RWPE2 (cell line): ENCODE data around the gene ECE1.

Experiments used
- ATAC-seq: fragments of 200-7000 bp; cut with Tn5 transposase; 3 replicates; pipeline ENCODE4 v1.9.1; 2021; ENCODE audit warnings: low read depth
- DNase-seq: peaks from one replicate; pipeline ENCODE4 v3.0.0-alpha.2; 2020; ENCODE audit warnings: low spot score
- H3K27ac ChIP-seq: fragments of 450-650 bp; 2 replicates; pipeline ENCODE4 v1.5.1; 2017; ENCODE audit warnings: mild to moderate bottlenecking; ENCODE audit not compliant: poor library complexity, severe bottlenecking
- H3K27me3 ChIP-seq: fragments of 250-450 bp; sonication (Bioruptor Pico); 2 replicates; pipeline ENCODE4 v1.5.1; 2021; ENCODE audit warnings: mild to moderate bottlenecking, moderate library complexity; ENCODE audit not compliant: insufficient read depth, poor library complexity, severe bottlenecking
- H3K36me3 ChIP-seq: fragments of 250-450 bp; sonication (Bioruptor Pico); 2 replicates; pipeline ENCODE4 v1.5.1; 2020; ENCODE audit warnings: low read depth, mild to moderate bottlenecking, moderate library complexity
- H3K4me1 ChIP-seq: fragments of 250-450 bp; sonication (Bioruptor Pico); 2 replicates; pipeline ENCODE4 v1.5.1; 2021; ENCODE audit warnings: mild to moderate bottlenecking, moderate library complexity; ENCODE audit not compliant: insufficient read depth, poor library complexity, severe bottlenecking
- H3K4me3 ChIP-seq: fragments of 250-450 bp; sonication (Bioruptor Pico); 2 replicates; pipeline ENCODE4 v1.5.1; 2021; ENCODE audit warnings: mild to moderate bottlenecking, moderate library complexity; ENCODE audit not compliant: severe bottlenecking
- H3K9me3 ChIP-seq: fragments of 250-450 bp; sonication (Bioruptor Pico); 2 replicates; pipeline ENCODE4 v1.5.1; 2021; ENCODE audit warnings: mild to moderate bottlenecking, moderate library complexity; ENCODE audit not compliant: severe bottlenecking
- CTCF ChIP-seq: fragments of 450-650 bp; IDR thresholded peaks from one replicate; pipeline ENCODE4 v1.5.1; 2017; ENCODE audit warnings: mild to moderate bottlenecking, moderate library complexity; ENCODE audit not compliant: poor library complexity, severe bottlenecking

ECE1 gene

DNA sequence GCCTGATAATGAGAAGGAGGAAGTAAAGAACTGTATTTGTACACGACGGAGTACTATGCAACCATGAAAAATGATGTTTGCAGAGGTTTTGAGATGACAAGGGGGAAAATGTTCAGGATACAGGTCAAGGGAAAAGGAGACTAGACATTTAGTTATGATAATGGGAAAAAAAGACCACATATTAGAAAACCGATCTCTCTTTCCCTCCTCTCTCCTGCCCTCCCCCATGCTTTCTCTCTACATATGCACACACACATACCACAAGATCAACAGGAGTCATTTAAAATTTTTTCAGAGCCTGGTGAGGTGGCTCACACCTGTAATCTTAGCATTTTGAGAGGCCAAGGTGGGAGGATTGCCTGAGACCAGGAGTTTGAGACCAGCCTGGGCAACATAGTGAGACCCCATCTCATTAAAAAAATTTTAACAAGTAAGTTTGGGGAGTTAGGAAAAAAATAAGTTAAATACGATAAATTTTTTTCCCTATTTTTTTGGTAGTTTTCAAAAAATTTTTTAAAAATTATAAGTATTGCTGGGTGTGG is 44.5 kb downstream of the ECE1 start:
- Histone ChIP-seq H3K36me3 (peaks cover 18% of the 10 kb centered on the region), H3K4me1 (no peaks in the 10 kb centered on the region), H3K27ac (no peak overlapping the region), H3K4me3 (no peak overlapping the region), H3K9me3 (no peaks in the 10 kb centered on the region), H3K27me3 (no peaks in the 10 kb centered on the region)
- ATAC-seq = no peak
- no peak for TF ChIP-seq CTCF
- DNase-seq = no peak

- Histone ChIP-seq H3K27ac (no peak overlapping the region), H3K27me3 (no peaks in the 10 kb centered on the region), H3K4me3 (no peak overlapping the region), H3K4me1 (no peaks in the 10 kb centered on the region), H3K36me3 (peaks cover 18% of the 10 kb centered on the region), H3K9me3 (no peaks in the 10 kb centered on the region)
- DNase-seq (no peak), ATAC-seq (no peak)
- TF ChIP-seq CTCF = no peak
Measured at GRCh38 chr1:21244986-21245687, 45.1 kb downstream of the ECE1 start.

DNA sequence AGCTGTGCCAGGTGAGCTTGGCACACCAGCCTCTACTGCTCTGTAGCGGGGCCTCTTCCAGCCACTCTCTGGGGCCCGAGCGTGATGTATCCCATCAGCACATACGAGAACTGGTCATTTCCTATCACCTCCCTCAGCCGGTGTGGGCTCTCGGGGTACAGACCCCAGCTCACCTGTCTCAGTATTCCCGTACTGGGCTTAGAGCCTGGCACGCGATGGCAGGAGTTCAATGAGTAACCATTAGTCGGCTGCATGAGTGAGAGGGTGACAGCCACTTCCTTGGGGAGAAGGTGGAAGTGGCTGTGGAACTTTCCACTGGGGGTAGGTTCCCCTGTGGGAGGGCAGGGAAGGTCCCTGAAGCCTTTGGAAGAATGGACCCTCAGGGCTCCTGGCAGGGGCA is 46.1 kb downstream of the ECE1 start:
- peaks cover 18% of the 10 kb centered on the region for H3K36me3 ChIP-seq
- no peak overlapping the region for H3K27ac ChIP-seq
- no peaks in the 10 kb centered on the region for H3K9me3 ChIP-seq
- no peak overlapping the region for H3K4me3 ChIP-seq
- no peaks in the 10 kb centered on the region for H3K27me3 ChIP-seq
- DNase-seq (no peak), ATAC-seq (no peak)
- peaks cover 1% of the 10 kb centered on the region for H3K4me1 ChIP-seq
- TF ChIP-seq CTCF = no peak

DNA sequence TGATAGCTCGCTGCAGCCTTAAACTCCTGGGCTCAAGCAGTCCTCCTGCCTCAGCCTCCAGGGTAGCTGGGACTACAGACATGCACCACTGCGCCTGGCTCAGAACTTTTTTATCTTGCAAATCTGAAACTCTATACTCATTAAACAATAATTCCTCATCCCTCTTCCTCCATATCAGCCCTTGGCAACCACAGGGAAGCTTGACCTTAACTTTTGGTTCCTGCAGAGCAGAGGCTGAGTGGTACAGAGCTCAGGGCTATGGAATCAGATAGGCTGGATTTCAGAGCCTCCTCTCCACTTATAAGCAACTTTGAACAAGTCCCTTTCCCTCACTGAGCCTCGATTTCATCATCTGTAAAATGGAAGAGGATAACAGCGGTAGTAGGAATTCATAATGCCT is 47.4 kb downstream of the ECE1 start:
- Histone ChIP-seq H3K4me3 (no peak overlapping the region), H3K27me3 (no peaks in the 10 kb centered on the region), H3K4me1 (peaks cover 7% of the 10 kb centered on the region), H3K27ac (no peak overlapping the region), H3K9me3 (no peaks in the 10 kb centered on the region), H3K36me3 (peaks cover 18% of the 10 kb centered on the region)
- no peak for TF ChIP-seq CTCF
- no peak for DNase-seq
- no peak for ATAC-seq
